NCI-H446 treated with DMSO at 0.1 percent for 48 hours (cell line): Measurements from ENCODE around the gene ATAD3B.
"Not testable (repeated sequence)": the region's sequence is repeated elsewhere in the genome, so short reads cannot be mapped to it uniquely, and the experiment has no call there.

Experiments used
- DNase-seq: peaks from one replicate; lab custom pipeline; 2025; lab: John Stamatoyannopoulos, UW

The ATAD3B gene

DNA sequence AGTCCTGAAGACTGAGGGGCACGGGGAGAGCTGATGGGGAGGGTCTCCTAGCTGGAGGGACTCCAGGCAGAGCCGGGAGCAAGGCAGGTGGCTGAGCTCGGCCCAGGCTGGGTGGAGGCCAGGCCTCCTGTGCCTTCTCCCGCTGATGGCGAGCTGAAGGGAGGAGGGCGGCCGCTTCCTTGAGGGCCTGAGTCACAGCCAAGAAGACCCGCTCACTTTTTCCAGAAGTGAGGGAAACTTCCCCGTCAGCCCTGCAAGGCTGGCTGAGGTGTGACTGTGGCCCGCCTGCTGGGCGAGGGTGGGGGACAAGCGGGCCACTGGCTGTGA lies 37.8 kb upstream of the ATAD3B start:
- no peak for DNase-seq

DNA sequence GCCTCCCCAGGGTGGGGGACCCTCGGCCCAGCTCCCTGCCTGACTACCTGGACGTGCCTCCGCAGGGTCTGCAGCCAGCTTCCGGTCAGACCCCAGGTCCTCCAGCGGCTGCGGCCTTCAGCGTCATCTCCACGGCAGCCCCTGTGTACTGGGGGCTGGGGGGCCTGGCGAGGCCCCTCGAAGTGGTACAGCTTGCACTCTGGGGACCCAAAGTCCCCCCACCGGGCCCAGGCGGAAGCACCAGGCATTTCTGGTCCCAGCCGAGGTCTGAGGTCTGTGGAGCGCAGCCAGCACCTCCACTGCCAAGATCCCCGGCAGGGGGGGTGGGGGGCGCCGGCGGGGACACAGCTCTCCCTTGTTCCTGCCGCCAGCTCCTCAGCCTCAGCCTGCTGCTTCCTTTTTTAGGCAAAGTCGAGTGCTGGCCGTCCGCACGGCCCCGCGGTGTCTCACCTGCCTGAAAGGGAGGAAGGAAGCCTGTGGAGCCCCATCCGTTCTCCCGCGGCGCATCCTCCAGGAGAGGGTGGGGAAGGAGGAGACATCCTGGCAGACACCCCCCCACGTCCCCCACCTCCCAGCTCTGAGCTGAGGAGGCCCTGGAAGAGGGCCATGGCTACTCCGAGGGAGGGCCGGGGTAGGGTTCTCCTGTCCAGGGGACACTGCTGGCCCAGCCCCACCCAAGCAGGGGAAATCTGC lies 37.3 kb upstream of the ATAD3B start:
- DNase-seq: peak; percentile 17

DNA sequence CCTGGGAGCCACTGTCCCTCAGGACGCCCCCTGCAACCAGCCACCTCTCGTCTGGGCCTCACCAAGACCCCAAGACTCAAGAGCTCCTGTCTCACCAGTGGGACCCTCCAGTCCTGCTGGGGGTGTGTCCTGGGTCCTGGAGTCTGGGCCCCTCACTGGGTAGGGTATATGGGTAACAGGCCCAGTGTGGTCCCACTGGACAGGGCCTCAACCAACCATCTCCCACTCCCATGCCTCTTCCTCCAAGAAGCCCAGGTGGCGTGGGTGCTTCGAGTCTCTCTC lies 36.8 kb upstream of the ATAD3B start:
- no peak for DNase-seq

DNA sequence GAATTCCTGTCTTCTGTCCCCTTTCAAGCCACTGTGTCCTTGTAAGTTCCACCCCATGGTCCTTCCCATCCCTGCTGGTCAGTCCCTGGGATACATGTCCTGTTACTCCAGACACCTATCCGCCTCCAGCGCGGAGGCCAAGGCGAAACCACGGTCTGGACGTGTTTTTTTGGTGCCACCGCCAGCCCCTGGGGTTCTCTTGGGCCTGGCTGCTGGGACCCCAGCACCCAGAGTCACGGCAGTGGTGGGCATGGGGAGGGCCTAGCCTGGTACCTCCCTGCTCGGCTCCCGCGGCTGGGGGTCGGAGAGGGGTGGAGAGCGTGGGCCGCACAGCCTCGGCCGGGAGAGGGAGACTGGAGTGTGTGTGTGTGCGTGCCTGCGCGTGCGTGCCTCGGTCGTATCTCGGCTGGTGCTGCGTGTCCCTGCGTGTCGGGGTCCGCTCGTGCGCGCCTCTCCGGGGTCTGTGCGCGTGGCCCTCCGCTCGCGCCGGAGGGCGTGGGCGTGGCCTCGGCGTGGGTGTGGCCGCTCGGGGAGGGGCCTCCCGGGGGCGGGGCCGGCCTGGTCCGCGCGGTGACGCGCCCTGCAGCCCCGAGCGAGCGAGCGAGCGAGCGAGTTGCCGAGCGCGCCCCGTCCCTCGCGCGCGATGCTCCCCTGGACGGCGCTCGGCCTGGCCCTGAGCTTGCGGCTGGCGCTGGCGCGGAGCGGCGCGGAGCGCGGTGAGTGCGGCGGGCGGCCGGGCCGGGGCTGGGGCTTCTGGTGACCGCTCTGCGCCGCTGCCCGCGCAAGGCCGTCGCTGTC lies 36.3 kb upstream of the ATAD3B start, which contains the start of gene VWA1:
Gene VWA1, plus strand, starts transcription at position 585 of the 798 bp plus-strand sequence. Its CDS starts 59 bp downstream, at position 644.
- DNase-seq: peak; percentile 54

DNA sequence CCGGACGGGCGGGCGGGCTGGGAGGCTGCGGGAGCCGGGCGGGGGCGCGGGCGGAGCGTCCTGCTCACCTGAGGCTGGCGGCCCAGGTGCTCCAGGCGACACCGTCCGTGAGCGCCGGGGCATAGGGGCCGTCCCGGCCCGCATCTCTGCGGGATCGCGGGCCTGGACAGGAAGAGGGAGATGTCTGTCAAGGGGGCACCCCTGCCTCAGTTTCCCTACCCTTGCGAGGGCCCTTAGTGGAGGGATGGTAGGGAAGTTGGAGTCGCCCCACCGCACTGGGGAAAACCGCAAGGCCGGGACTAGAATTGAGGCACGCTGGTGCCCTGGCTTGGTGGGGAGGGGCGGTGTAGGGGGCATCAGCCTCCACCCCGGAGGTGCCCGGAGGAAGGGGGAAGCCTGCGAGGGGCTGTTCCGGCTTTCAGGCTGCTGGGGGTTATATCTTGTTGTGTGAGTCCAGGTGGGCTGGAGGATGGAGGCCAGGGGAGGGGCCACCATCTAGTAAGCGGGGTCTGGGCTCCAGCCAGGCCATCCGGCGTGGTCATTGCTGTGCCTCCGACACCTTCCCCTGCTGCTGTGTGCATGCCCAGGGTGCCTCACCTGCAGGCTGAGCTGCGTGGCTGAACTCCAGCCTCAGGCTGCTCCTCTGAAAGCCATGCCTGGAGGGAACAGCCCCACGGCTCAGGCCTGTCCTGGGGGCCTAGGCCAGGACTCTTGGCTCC lies 35.5 kb upstream of the ATAD3B start:
- no peak for DNase-seq

DNA sequence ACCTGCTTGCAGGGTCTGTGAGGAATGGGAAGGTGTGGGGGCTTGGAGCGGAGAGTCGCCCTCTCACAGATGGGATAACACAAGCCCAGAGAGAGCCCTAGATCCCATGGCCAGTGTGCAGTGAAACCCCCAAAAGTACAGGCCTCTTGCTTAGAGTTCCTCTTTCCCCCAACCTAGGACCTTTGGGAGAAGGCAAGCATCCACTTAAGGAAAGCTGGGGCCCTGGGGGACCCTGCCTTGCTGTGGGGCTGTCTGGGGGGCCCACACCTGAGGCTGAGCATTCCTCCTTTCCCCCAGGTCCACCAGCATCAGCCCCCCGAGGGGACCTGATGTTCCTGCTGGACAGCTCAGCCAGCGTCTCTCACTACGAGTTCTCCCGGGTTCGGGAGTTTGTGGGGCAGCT lies 34.9 kb upstream of the ATAD3B start:
- no peak for DNase-seq

DNA sequence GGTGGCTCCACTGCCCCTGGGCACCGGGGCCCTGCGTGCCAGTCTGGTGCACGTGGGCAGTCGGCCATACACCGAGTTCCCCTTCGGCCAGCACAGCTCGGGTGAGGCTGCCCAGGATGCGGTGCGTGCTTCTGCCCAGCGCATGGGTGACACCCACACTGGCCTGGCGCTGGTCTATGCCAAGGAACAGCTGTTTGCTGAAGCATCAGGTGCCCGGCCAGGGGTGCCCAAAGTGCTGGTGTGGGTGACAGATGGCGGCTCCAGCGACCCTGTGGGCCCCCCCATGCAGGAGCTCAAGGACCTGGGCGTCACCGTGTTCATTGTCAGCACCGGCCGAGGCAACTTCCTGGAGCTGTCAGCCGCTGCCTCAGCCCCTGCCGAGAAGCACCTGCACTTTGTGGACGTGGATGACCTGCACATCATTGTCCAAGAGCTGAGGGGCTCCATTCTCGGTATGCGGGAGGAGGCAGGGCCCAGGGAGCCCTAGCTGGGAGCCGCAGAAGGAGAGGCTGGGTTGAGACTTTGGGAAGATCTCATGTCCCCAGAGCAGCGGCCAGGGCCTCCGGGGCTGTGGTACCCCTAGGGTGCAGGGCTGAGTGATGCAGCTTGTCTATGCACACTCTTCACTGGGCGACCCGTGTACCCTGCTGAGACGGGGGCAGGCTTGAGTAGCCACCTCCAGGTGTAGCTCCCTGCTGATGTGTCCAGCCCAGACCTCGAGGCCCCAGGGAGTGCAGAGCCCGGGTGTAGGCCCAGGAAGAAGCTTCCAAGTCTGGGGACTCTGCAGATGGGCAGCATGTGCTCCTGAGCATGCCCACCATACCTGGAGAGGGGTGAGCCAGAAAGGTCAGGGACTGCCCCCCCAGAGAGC lies 34.3 kb upstream of the ATAD3B start:
- DNase-seq: no peak

DNA sequence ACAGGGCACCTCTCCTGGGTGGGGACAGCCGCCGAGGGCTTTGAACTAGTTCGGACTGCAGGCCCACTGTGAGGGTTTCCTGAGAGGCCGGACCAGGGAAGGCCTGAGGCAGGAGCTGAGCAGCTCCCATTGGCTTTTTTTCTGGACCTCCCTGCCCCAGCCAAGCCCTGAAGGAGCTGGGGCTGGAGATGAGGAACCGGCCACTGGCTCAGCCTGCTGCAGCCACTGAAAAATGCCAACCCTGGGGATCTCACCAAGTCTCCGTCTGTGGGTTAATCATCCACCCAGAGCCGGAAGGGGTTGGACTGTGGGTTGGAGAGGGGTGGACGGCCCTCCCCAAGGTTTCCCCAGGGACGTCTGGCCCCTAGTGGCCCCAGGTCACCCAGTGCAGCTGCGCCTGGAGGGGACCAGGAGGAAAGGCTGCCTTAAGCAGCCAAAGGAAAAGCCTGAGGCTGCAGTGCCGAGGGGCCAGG lies 33.6 kb upstream of the ATAD3B start:
- no peak for DNase-seq

DNA sequence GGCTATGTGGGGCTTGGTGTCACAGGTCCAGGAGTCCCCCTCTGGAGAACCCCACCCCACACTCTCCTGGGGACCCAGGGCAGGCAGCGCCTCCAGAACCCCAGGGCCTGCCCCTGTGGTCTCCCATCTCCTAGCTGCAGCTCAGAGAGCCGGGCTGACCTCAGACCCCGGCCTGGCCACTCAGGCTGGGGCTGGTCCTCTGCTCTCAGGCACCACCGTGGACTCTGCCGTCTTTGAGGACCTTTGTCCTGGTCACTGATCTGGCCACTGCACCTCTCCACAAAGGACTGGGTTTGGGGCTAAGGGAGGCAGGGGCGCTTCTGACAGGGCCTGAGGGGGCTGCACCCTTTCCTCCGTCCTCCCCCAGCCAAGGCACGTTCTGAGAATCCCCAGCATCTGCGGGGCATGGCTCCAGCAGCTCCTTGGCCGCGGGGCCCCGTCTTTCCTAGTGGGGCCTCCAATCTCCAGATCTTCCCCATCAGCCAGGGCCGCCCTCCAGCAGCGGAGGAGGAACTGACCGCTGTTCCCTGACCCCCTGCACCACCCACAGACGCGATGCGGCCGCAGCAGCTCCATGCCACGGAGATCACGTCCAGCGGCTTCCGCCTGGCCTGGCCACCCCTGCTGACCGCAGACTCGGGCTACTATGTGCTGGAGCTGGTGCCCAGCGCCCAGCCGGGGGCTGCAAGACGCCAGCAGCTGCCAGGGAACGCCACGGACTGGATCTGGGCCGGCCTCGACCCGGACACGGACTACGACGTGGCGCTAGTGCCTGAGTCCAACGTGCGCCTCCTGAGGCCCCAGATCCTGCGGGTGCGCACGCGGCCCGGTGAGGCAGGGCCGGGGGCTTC lies 32.8 kb upstream of the ATAD3B start:
- no peak for DNase-seq

DNA sequence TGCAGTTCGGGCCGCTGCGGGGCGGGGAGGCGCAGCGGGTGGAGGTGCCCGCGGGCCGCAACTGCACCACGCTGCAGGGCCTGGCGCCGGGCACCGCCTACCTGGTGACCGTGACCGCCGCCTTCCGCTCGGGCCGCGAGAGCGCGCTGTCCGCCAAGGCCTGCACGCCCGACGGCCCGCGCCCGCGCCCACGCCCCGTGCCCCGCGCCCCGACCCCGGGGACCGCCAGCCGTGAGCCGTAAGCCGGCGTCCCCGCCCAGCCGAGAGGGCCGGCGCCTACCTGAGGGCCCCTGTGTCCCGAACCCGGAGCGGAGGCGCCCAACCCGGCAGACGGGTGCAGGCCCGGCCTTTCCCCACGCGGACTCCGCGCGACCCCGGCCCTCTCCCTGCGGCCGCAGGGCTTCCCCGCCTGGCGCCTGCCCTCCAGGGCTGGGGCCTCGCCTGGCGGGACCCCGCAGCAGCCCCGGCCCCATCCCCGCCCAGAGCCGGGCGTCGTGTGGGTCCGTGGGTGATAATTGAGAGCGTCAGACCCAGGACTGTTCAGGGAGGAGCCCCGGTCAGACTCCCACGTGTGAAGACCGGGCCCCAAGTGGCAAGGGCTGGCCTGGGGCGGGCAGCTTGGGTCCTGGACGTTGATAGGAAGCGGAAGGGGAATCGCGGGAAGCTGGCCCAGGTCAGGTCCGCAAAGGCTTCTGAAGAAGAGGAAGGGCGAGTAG lies 31.9 kb upstream of the ATAD3B start:
- no peak for DNase-seq

DNA sequence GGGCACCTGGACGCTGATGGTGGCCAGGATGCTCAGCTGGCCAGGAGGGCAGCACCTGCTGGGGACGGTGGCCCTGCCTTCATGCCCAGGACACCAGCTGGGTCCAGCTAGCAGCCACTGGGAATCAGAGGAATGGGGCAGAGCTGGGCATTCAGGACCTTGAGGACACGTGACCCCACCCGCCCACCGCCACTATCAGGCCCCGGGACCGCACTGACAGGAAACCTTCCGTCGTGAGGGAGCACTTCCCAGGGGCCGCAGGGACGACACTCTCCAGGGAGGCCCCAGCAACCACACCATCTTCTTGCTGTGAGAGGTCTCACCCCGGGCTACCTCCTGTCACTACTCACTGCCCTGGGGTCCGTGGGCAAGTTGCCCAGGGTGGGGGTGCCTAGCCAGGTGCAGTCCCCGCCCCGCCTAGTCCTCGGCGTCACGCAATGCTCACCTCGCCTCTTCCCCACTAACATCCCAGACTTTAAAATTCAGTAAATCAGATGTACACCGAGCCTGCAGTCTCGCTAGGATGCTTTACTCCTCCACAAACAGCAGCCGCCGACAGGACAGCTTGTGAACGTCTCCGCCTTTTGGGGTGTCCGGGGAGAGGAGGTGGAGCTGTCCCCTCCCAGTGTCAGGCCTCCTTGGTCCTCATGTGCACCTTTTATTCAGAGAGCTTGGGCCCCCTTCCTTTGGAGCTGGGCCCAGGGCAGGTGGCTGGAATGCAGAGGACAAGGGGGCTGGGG lies 31.1 kb upstream of the ATAD3B start:
- DNase-seq: no peak

DNA sequence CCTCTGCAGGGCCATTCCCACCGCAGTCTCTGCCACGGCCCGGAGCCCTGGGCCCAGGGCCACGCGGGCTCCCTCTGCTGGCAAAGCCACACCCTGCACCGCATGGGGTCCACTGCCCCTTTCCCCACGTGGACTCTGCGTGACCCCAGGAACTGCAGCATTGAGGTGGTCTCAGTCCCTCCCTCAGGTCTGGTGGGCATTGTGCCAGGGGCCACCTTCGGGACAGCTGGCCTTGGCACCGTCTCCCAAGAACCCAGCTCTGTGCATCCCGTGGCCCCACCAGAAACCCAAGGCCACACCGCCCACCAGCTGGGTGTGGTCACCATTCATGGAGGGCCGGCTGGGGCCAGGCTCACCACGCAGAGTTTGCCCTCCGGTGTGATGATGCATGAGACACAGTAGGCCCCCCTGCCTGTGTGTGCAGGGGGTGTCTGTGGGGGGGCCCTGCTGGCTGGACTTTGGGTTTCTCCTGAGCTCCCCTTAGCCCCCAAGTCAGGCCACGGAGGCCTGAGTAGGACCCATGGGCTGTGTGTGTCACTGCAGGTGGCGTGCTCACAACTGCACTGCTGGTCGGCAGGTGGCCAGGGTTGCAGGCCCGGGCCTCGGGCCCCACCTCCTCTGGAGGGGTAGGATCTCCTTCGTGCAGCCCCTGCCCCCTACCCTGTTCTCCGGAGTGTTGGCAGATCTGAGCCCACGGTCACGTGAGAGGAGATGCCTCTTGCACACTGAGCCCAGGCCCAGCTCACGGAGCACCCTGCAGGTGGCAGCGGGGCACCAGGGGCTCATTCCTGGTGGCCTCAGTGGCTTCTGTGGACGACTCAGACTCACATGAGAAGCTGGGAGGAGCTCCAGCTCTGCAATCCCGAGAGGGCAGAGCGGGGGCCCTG lies 30.3 kb upstream of the ATAD3B start:
- DNase-seq: no peak

DNA sequence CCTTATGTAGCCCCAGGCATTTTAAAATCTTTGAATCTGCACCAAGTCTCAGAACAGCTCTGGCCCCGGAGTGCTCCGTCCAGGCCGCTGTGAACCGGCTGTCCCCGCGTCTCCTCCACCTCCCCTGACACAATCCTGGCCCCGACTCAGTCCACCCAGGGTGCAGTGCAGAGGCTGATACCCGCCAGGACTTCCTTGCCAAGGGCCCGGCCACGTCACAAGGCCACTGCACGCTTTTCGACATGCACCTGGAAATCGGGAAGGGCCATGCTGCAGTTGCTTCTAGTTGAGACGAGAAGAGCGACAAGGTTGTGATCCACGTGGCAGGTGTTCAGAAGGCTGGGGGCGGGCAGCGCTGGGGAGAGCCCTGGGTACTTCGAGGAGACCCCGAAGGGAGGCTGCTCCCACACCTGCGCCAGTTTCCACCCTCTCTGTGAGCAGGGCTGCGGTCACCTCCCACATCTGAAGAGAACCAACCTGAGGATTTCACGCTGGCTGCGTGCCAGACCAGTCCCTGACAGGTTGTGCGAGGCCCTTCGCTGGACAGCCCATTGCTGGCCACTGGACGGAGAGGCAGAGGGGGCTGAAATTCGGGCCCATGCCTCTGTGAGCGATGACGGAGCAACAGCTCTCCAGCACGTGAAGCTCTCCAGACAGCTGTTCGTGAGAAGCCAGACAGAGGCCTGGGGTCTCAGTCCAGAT lies 29.3 kb upstream of the ATAD3B start:
- no peak for DNase-seq

DNA sequence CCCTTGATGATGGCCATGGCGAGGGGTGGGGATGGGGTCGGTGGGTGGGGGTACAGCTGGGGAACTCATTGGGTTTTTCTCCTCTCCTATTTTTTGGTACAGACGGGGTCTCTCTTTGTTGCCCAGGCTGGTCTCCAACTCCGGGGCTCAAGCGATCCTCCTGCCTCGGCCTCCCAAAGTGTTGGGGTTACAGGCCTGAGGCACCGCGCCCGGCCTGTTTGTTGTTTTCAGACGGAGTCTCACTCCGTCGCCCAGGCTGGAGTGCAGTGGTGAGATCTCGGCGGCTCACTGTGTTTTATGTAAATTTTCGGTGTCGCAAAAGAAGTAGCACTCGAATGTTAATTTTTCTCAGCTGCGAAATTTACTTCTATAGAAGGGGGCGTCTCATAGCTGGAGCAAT lies 24.9 kb upstream of the ATAD3B start:
- not testable (repeated sequence) for DNase-seq

DNA sequence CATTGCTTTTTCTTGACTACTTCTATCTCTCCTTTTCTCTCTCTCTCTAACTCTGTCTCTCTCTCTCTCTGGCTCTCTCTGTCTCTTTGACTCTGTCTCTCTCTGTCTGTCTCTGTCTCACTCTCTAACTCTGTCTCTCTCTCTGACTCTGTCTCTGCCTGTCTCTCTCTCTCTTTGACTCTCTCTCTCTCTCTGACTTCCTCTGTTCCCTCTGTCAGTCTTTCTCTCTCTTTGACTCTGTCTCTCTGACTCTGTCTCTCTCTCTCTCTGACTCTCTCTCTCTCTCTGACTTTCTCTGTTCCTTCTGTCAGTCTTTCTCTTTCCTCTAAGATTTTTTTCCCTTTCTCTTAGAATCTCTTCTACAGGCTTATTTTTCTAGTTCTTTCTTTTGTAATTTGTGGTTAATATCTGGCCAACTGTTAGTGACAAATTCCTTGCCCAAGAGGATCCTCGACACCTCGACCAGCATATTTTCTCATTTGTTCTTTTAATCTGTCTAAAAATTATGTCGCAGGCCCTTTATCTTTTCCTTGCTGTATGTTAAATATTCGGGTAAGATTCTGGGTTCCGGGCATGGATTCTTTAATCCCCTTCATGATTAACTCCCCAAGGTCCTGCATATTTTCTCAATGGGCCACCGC lies 22.3 kb upstream of the ATAD3B start, which contains the start of gene ATAD3C:
Gene ATAD3C, plus strand, starts transcription at position 591 of the 641 bp plus-strand sequence. CDS start 995 bp downstream, outside the sequence.
- no peak for DNase-seq

DNA sequence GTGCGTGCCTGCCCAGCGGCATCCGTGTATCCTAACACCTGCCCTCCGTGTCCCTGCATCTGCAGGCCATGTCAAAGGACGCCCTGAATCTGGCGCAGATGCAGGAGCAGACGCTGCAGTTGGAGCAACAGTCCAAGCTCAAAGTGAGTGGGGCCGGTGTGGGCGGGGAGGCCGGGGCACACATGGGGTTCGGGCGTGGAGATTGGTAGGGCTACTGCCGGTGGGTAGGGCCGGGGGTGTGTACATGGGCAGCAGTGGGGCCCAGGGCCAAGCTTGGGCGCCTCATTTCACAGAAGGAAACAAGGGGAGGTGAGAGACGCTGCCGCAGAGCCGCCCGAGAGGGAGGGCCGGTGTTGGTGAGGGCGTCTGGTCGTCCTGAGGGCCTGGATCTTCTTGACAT lies 20.9 kb upstream of the ATAD3B start:
- not testable (repeated sequence) for DNase-seq

DNA sequence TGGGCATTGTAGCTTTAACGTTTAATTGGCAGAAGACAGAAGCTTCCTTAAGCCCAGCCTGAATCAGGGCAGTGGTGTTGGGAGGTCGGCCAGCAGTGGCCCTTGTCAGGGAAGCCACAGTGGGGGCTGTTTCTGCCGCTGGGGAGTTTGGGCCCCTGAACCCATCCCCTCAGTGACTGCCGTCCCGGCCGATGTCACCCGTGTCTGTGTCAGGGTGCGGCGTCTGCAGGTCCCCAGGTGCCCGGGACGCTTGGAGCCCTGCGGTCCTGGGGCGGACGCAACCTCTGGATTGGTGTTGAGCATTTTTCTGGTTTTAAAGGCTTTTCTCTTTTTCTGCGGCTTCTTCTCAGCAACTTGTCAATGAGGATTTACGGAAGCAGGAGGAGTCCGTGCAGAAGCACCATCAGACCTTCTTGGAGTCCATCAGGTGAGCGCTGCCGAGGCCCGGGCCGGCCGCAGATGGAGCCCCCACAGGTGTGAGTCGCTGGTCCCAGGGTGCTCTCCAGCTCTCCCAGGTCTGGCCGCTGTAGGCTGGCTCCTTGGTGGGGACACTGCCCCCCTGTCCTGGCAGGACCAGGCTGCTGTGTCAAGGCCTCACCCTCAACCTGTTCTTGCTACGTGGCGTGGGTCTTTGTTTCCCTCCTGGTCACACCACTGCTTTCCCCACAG lies 19.7 kb upstream of the ATAD3B start:
- DNase-seq: no peak
